ENCODE results near the gene PIK3R1.

Gene PIK3R1

GRCh38 chr5:68252673-68253623 is 37.4 kb downstream of the PIK3R1 start:
- DNase-seq (ENCODE audit: low spot score), result peak; percentile 87

- DNase-seq (ENCODE audit: low spot score), result no peak
These were observed 38.3 kb downstream of the PIK3R1 start for GRCh38 chr5:68253624-68254585.

- DNase-seq (ENCODE audit: low spot score), result no peak
These were observed 39.3 kb downstream of the PIK3R1 start for GRCh38 chr5:68254810-68255209.

GRCh38 chr5:68255305-68256120 is 40.0 kb downstream of the PIK3R1 start:
- no peak for DNase-seq (ENCODE audit: low spot score)

- DNase-seq (ENCODE audit: low spot score), result no peak
These were observed 41.7 kb downstream of the PIK3R1 start for GRCh38 chr5:68257210-68257609.

GRCh38 chr5:68258531-68258930 is 43.0 kb downstream of the PIK3R1 start:
- DNase-seq (ENCODE audit: low spot score), result peak; percentile 61

- DNase-seq (ENCODE audit: low spot score), result no peak
These were observed 44.1 kb downstream of the PIK3R1 start for GRCh38 chr5:68259700-68260099.

- DNase-seq (ENCODE audit: low spot score), result no peak
These were observed 44.9 kb downstream of the PIK3R1 start for GRCh38 chr5:68260467-68260866.

- DNase-seq (ENCODE audit: low spot score), result no peak
These were observed 45.6 kb downstream of the PIK3R1 start for GRCh38 chr5:68261169-68261568.

GRCh38 chr5:68261569-68262065 is 46.1 kb downstream of the PIK3R1 start:
- no peak for DNase-seq (ENCODE audit: low spot score)

- no peak for DNase-seq (ENCODE audit: low spot score)
These were observed 48.7 kb downstream of the PIK3R1 start for GRCh38 chr5:68264024-68264956.

GRCh38 chr5:68265347-68265746 is 49.8 kb downstream of the PIK3R1 start:
- DNase-seq (ENCODE audit: low spot score), result no peak

- DNase-seq (ENCODE audit: low spot score), result no peak
These were observed 50.4 kb downstream of the PIK3R1 start for GRCh38 chr5:68265822-68266395.

- no peak for DNase-seq (ENCODE audit: low spot score)
These were observed 50.9 kb downstream of the PIK3R1 start for GRCh38 chr5:68266457-68266856.

- DNase-seq (ENCODE audit: low spot score), result no peak
These were observed 51.5 kb downstream of the PIK3R1 start for GRCh38 chr5:68267066-68267465.

GRCh38 chr5:68268101-68268851 is 52.7 kb downstream of the PIK3R1 start:
- no peak for DNase-seq (ENCODE audit: low spot score)

GRCh38 chr5:68268852-68269130 is 53.2 kb downstream of the PIK3R1 start:
- DNase-seq (ENCODE audit: low spot score), result no peak

GRCh38 chr5:68269820-68270219 is 54.3 kb downstream of the PIK3R1 start:
- DNase-seq (ENCODE audit: low spot score), result no peak

GRCh38 chr5:68270399-68270975 is 54.9 kb downstream of the PIK3R1 start:
- DNase-seq (ENCODE audit: low spot score), result no peak

Measured in Ammon's horn (tissue), 1 donor.